ENCODE results near the gene PARVA. TPM values are rescaled to one million over a fixed set of nuclear protein-coding genes. Genes with fewer than 3 reads are reported as not detected.

The PARVA gene
- total and polyA plus RNA-seq, 2 of the 4 experiments (the other 2 are of a cell fraction), result 65.2 to 80.2 TPM

DNA sequence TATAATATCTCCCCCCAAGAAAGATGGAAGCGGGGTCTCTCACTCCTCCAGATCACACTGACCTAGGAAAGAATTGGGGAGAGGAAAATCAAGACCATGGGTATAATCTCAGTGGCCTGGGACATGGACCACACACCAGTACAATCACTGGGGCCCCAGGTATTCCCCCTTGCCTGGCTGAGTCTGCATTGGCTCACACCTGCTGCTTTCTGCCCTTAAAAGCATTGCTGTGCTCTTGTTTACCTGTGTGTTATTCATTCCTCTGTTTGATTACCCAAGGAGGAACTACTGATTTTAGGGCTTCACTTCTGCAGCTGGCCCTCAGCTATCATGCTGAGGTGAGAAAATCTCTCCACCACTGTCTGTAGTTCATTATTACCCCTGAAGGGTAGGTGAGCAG, 14.0 kb upstream of the PARVA start:
- Histone ChIP-seq H4K5ac (ENCODE audit: low read depth, low read length) (no peak overlapping the region), H2AFZ (replicated peaks; ENCODE audit: low read length, poor library complexity) (no peak overlapping the region), H3K14ac (replicated peaks; ENCODE audit: low read depth, low read length) (no peak overlapping the region), H3K9me1 (ENCODE audit: insufficient read depth, low read length) (peaks cover 12% of the 10 kb centered on the region; the same call in 1 of the 2 replicates), H3K56ac (ENCODE audit: extremely low read depth, insufficient read depth, low read length) (no peak overlapping the region), H3K36me3 (ENCODE audit: control insufficient read depth, insufficient read depth, low read length) (no peaks in the 10 kb centered on the region), H4K8ac (ENCODE audit: low read depth in 2 of 2, low read length in 2 of 2) (no peak overlapping the region), H4K91ac (ENCODE audit: insufficient read depth, low read depth, low read length) (no peak overlapping the region), H2BK120ac (ENCODE audit: low read depth, low read length) (no peak overlapping the region), H2AK5ac (ENCODE audit: low read depth, low read length) (no peak overlapping the region), H3K18ac (ENCODE audit: low read depth, low read length) (no peak overlapping the region), H2BK5ac (ENCODE audit: low read depth, low read length, poor library complexity, severe bottlenecking) (no peak overlapping the region), H3K4me2 (ENCODE audit: low read depth, low read length) (no peak overlapping the region), H2BK15ac (ENCODE audit: low read depth, low read length) (no peak overlapping the region), H3K4me1 (ENCODE audit: control insufficient read depth, insufficient read depth, low read length) (peaks cover 20% of the 10 kb centered on the region), H3K27me3 (ENCODE audit: control insufficient read depth, insufficient read depth, low read length) (no peaks in the 10 kb centered on the region), H4K20me1 (ENCODE audit: insufficient read depth, low read length) (no peaks in the 10 kb centered on the region), H3K27ac (ENCODE audit: insufficient read depth, low read length) (no peak overlapping the region), H3K4ac (ENCODE audit: low read depth, low read length) (no peak overlapping the region), H2BK20ac (ENCODE audit: low read depth, low read length) (no peak overlapping the region), H3K4me3 (ENCODE audit: insufficient read depth, low read depth, low read length) (no peak overlapping the region), H3K9ac (ENCODE audit: low read depth, low read length) (no peak overlapping the region), H3K9me3 (ENCODE audit: control insufficient read depth, insufficient read depth, low read length) (no peaks in the 10 kb centered on the region), H3K79me1 (ENCODE audit: low read depth in 1 of 2, low read length in 2 of 2) (no peaks in the 10 kb centered on the region), H3K23ac (ENCODE audit: low read depth, low read length) (no peak overlapping the region), H2AK9ac (replicated peaks; ENCODE audit: low read depth, low read length, poor library complexity) (peak overlapping the region; percentile 53)
- no CpG with 5 or more reads among the region's 1 CpG for WGBS, 2 experiments (ENCODE audit: extremely low coverage in 2 of 2, insufficient read length in 1 of 2)
- dilution Hi-C loops (cut with HindIII; ENCODE audit: low sequenced_read_pairs, unreplicated experiment), result no loop called here
- DNase-seq (no peak), ATAC-seq (ENCODE audit: low read depth) (no peak)
- ChIA-PET CTCF (no interaction called here), POLR2A (ENCODE audit: unreplicated experiment) (no interaction called here)
- in situ Hi-C loops (cut with MboI; ENCODE audit: low sequenced_read_pairs), result no loop called here
- intact Hi-C loops (cut with micrococcal nuclease), result no loop called here
- TF ChIP-seq, protein P1, sequence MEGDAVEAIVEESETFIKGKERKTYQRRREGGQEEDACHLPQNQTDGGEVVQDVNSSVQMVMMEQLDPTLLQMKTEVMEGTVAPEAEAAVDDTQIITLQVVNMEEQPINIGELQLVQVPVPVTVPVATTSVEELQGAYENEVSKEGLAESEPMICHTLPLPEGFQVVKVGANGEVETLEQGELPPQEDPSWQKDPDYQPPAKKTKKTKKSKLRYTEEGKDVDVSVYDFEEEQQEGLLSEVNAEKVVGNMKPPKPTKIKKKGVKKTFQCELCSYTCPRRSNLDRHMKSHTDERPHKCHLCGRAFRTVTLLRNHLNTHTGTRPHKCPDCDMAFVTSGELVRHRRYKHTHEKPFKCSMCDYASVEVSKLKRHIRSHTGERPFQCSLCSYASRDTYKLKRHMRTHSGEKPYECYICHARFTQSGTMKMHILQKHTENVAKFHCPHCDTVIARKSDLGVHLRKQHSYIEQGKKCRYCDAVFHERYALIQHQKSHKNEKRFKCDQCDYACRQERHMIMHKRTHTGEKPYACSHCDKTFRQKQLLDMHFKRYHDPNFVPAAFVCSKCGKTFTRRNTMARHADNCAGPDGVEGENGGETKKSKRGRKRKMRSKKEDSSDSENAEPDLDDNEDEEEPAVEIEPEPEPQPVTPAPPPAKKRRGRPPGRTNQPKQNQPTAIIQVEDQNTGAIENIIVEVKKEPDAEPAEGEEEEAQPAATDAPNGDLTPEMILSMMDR (conservative IDR thresholded peaks at IDR 0.05; ENCODE audit: low read depth, low read length), result no peak
- no peak for TF ChIP-seq RAD21 (IDR thresholded peaks at IDR 0.05; ENCODE audit: low read length)
- no peak for TF ChIP-seq RCOR1 (IDR thresholded peaks at IDR 0.05; ENCODE audit: insufficient replicate concordance, low read length)
- TF ChIP-seq RFX5 (IDR thresholded peaks at IDR 0.05; ENCODE audit: low read depth, low read length), result no peak
- no peak for TF ChIP-seq MXI1 (IDR thresholded peaks at IDR 0.05; ENCODE audit: borderline replicate concordance, low read depth, low read length)
- TF ChIP-seq CHD1 (IDR thresholded peaks at IDR 0.05; ENCODE audit: low read depth, low read length), result no peak
- no peak for TF ChIP-seq FOS (IDR thresholded peaks at IDR 0.05; ENCODE audit: low read depth, low read length)
- TF ChIP-seq BHLHE40 (IDR thresholded peaks at IDR 0.05; ENCODE audit: low read depth, low read length), result no peak
- TF ChIP-seq MAFK (IDR thresholded peaks at IDR 0.05; ENCODE audit: low read depth, low read length), result no peak
- TF ChIP-seq SMC3 (IDR thresholded peaks at IDR 0.05; ENCODE audit: low read depth, low read length), result no peak
- TF ChIP-seq NFE2L2 (IDR thresholded peaks at IDR 0.05; ENCODE audit: low read depth, low read length), result no peak
- TF ChIP-seq, protein P2, sequence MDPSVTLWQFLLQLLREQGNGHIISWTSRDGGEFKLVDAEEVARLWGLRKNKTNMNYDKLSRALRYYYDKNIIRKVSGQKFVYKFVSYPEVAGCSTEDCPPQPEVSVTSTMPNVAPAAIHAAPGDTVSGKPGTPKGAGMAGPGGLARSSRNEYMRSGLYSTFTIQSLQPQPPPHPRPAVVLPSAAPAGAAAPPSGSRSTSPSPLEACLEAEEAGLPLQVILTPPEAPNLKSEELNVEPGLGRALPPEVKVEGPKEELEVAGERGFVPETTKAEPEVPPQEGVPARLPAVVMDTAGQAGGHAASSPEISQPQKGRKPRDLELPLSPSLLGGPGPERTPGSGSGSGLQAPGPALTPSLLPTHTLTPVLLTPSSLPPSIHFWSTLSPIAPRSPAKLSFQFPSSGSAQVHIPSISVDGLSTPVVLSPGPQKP (IDR thresholded peaks at IDR 0.05; ENCODE audit: borderline replicate concordance, low read depth, low read length), result no peak
- TF ChIP-seq, protein P3, sequence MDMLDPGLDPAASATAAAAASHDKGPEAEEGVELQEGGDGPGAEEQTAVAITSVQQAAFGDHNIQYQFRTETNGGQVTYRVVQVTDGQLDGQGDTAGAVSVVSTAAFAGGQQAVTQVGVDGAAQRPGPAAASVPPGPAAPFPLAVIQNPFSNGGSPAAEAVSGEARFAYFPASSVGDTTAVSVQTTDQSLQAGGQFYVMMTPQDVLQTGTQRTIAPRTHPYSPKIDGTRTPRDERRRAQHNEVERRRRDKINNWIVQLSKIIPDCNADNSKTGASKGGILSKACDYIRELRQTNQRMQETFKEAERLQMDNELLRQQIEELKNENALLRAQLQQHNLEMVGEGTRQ (IDR thresholded peaks at IDR 0.05; ENCODE audit: low read depth, low read length), result no peak
- TF ChIP-seq MAZ (IDR thresholded peaks at IDR 0.05; ENCODE audit: borderline replicate concordance, low read depth, low read length), result no peak
- BruUV-seq (replicated peaks), result no TSS peak
